ENCODE results near the gene AAK1.
"Not testable (repeated sequence)": the region's sequence is repeated elsewhere in the genome, so short reads cannot be mapped to it uniquely, and the experiment has no call there.

The AAK1 gene

DNA sequence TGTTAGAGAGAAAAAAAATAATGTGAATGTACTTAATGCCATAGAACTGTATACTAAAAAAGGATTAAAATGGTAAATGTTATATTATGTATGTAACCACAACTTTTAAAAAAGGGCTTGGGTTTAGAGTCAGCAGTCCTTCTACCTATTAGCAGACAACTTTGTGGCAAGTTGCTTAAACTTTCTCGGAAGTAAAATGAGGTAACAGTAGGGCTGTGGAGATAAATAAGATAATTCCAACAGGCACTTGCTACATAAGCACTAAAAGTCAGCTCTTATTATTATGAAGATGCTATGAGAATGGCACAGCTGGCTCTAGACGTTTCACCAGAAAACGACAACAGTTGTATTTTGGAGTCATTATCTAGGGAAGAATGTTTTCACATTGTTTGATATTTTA lies 31.3 kb downstream of the AAK1 start:
- H3K36me3 ChIP-seq (replicated peaks) = no peaks in the 10 kb centered on the region

DNA sequence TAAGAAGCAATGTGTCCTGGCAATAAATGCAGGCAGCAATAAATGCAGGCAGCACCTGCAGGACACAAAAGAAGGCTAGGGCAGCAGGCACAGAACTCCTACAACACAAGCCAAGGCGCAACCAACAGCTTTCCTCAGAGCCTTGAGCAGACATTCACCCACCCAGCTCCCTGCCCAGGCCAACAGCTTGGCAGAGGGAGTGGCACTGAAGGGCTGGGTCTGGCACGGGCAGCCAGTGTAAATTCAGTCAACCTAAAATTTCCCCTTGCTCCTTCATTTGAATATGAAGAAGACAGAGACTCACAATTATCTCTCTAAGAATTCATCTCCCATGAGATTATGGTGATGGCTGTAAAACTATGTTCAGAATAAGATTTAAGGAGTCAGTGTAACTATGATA lies 35.4 kb downstream of the AAK1 start:
- no peaks in the 10 kb centered on the region for H3K9me3 ChIP-seq
- H3K27me3 ChIP-seq (ENCODE audit: low read depth) = no peaks in the 10 kb centered on the region
- peaks cover 9% of the 10 kb centered on the region for H3K4me1 ChIP-seq
- in situ Hi-C loops (cut with MboI; ENCODE audit: low sequenced_read_pairs) = no loop called here
- no peaks in the 10 kb centered on the region for H3K36me3 ChIP-seq (replicated peaks)
- no peak overlapping the region for H3K4me3 ChIP-seq
- no peak for DNase-seq (ENCODE audit: low spot score in 2 of 2)

More for the DNA sequence above, 31.3 kb downstream of the AAK1 start:
- Histone ChIP-seq H3K27me3 (ENCODE audit: low read depth) (no peaks in the 10 kb centered on the region), H3K4me1 (peaks cover 9% of the 10 kb centered on the region), H3K9me3 (no peaks in the 10 kb centered on the region), H3K4me3 (no peak overlapping the region)
- in situ Hi-C loops (cut with MboI; ENCODE audit: low sequenced_read_pairs) = no loop called here
- no peak for DNase-seq (ENCODE audit: low spot score in 2 of 2)

DNA sequence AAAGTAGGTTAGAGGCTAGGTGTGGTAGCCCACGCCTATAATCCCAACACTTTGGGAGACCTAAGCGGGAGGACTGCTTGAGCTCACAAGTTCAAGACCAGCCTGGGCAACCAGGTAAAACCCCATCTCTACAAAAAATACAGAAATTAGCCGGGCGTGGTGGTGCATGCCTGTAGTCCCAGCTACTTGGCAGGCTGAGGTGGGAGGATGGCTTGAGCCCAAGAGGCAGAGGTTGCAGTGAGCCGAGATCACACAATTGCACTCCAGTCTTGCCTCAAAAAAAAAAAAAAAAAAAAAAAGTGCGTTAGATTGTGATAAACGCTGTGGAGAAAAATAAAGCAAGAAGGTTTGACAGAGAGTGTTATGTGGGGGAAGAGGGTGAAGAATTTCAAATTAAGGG lies 36.8 kb downstream of the AAK1 start:
- in situ Hi-C loops (cut with MboI; ENCODE audit: low sequenced_read_pairs); H3K27me3 ChIP-seq (ENCODE audit: low read depth); H3K36me3 ChIP-seq (replicated peaks); DNase-seq (ENCODE audit: low spot score in 2 of 2); H3K4me1 ChIP-seq; H3K4me3 ChIP-seq; H3K9me3 ChIP-seq: not testable (repeated sequence)

DNA sequence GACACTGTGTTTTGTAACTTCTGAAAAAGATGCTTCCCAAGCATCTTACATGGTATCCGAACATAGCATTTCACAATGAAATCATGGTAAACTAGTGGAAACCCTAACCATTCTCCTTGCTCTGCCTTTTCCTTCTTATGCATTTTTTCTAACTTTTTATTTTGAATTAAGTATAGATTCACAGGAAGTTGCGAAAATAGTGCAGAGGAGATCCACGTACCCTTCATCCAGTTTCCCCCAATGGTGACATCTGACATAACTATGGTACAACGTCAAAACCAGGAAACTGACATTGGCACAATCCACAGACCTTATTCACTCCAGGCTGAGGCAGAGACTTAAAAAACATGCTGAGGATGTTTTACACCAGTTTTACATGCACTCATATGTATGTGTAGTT lies 38.3 kb downstream of the AAK1 start:
- H3K9me3 ChIP-seq = no peaks in the 10 kb centered on the region
- no peak overlapping the region for H3K4me3 ChIP-seq
- H3K4me1 ChIP-seq = peaks cover 9% of the 10 kb centered on the region
- H3K27me3 ChIP-seq (ENCODE audit: low read depth) = no peaks in the 10 kb centered on the region
- no peak for DNase-seq (ENCODE audit: low spot score in 2 of 2)
- in situ Hi-C loops (cut with MboI; ENCODE audit: low sequenced_read_pairs) = no loop called here
- no peaks in the 10 kb centered on the region for H3K36me3 ChIP-seq (replicated peaks)

DNA sequence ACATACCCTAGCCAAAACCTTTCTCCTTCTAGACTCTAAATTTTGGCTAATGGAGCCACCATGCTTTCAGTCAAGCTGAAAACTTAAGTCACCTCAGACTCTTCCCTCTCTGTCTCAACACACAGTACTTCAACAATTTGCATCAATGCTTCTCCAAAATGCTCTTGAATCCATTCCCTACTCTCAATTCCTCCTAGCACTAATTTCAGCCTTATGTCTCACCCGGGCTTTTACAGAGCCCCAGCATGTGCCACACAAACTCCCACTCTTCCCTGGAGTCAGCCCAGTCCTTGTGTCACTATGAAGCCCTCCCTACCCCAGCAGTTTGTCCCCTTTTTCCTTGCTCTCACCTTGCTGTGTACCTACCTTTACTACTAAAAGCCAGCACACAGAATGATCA lies 38.7 kb downstream of the AAK1 start:
- peaks cover 9% of the 10 kb centered on the region for H3K4me1 ChIP-seq
- in situ Hi-C loops (cut with MboI; ENCODE audit: low sequenced_read_pairs) = no loop called here
- H3K27me3 ChIP-seq (ENCODE audit: low read depth) = no peaks in the 10 kb centered on the region
- no peak for DNase-seq (ENCODE audit: low spot score in 2 of 2)
- H3K36me3 ChIP-seq (replicated peaks) = no peaks in the 10 kb centered on the region
- H3K4me3 ChIP-seq = no peak overlapping the region
- no peaks in the 10 kb centered on the region for H3K9me3 ChIP-seq

DNA sequence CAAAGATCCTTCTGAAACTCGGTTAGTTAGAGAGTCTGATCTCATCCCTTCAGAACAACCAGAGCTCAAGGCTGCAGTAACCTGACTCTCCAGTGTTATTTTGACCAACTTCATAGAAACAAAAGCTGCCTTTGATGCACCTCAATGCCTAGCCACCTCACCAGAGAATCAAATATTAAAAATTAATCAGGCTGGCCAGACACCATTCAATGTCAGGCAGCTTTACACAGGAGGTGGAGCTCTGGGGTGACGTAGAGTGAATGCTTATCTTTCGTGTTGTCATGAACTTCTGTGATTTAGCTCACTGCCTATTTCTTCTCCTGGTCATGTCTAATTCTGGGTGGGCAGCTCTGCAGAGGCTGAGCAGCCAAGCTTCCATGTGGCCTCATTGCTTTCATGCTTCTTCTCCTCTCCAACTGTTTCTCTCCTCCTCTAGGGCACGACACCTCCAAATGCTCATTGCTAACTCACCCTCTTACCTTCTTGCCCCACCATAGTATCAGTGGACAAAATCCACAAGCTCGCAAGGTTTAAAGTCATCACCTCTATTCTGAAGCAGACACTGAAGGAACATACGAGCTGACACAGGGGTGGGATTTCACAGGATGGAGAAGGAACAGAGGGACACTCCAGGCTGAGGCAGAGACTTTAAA lies 39.4 kb downstream of the AAK1 start:
- no peaks in the 10 kb centered on the region for H3K9me3 ChIP-seq
- no peak for DNase-seq (ENCODE audit: low spot score in 2 of 2)
- H3K4me1 ChIP-seq = peaks cover 9% of the 10 kb centered on the region
- H3K27me3 ChIP-seq (ENCODE audit: low read depth) = no peaks in the 10 kb centered on the region
- in situ Hi-C loops (cut with MboI; ENCODE audit: low sequenced_read_pairs) = no loop called here
- no peaks in the 10 kb centered on the region for H3K36me3 ChIP-seq (replicated peaks)
- H3K4me3 ChIP-seq = no peak overlapping the region

DNA sequence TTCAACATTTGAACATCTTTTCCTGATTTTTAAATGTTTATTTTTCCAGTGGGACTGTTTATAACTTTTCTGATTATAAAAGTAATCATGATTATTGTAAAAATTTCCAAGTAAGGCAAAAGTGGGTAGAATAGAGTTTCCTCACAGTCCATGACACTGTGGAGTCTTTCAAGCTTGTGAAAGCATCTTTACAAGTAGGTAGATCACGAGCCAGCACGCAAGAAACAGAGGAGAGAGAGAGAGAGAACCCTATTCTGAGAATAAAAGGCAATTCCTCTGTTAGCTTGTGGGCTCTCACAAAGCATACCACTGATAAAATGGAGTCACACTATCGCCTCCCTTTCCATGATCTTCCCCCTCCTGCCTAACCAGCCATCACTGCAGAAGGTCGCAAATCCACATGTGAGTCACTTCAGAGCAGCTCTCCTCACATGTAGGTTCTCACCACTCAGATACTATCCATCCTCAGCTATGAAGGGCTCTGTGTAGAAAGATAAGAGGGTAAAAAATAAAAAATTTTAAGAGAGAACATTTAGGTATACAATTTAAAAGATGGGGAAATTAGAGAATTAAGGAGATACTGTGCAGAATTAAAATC lies 40.3 kb downstream of the AAK1 start:
- Histone ChIP-seq H3K4me3 (no peak overlapping the region), H3K9me3 (no peaks in the 10 kb centered on the region), H3K27me3 (ENCODE audit: low read depth) (no peaks in the 10 kb centered on the region), H3K4me1 (peaks cover 2% of the 10 kb centered on the region), H3K36me3 (replicated peaks) (no peaks in the 10 kb centered on the region)
- in situ Hi-C loops (cut with MboI; ENCODE audit: low sequenced_read_pairs) = no loop called here
- DNase-seq (ENCODE audit: low spot score in 2 of 2) = no peak

DNA sequence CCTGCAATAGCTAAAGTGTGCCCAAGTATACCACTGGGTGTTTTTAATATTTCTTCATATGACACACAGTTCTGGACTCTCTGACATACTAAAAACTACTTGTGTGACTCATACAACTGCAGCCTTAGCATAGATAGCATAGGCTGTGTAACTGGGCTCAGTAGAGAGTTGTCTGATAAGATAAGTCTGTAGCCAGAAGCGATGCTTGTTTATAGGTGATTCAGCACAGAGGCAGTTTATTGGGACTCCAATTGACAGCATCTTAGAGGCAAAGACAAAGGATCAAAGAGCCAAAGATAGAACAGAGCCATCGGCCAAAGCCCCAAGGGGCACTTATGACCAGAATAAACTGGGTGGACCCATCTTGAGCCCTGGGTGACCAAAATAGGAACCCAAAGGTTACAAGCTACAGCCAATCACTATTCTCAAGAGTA lies 42.3 kb downstream of the AAK1 start:
- Histone ChIP-seq H3K9me3 (no peaks in the 10 kb centered on the region), H3K4me3 (no peak overlapping the region), H3K27me3 (ENCODE audit: low read depth) (no peaks in the 10 kb centered on the region), H3K4me1 (no peaks in the 10 kb centered on the region), H3K36me3 (replicated peaks) (no peaks in the 10 kb centered on the region)
- DNase-seq (ENCODE audit: low spot score in 2 of 2) = no peak
- in situ Hi-C loops (cut with MboI; ENCODE audit: low sequenced_read_pairs) = no loop called here

DNA sequence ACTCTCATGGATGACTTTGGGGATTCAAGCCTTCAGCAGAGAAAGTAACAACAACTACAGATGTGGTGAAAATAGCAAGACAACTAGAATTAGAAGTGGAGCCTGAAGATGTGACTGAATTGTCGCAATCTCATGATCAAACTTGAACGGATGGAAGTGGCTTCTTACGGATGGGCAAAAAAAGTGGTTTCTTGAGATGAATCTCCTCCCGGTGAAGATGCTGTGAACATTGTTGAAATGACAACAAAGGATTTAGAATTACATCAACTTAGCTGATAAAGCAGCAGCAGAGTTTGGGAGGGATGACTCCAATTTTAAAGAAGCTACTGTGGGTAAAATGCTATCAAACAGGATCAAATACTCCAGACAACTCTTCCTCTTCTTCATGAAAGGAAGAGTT lies 43.1 kb downstream of the AAK1 start:
- in situ Hi-C loops (cut with MboI; ENCODE audit: low sequenced_read_pairs) = no loop called here
- H3K27me3 ChIP-seq (ENCODE audit: low read depth) = no peaks in the 10 kb centered on the region
- H3K9me3 ChIP-seq = no peaks in the 10 kb centered on the region
- DNase-seq (ENCODE audit: low spot score in 2 of 2) = no peak
- no peaks in the 10 kb centered on the region for H3K36me3 ChIP-seq (replicated peaks)
- H3K4me1 ChIP-seq = no peaks in the 10 kb centered on the region
- no peak overlapping the region for H3K4me3 ChIP-seq

DNA sequence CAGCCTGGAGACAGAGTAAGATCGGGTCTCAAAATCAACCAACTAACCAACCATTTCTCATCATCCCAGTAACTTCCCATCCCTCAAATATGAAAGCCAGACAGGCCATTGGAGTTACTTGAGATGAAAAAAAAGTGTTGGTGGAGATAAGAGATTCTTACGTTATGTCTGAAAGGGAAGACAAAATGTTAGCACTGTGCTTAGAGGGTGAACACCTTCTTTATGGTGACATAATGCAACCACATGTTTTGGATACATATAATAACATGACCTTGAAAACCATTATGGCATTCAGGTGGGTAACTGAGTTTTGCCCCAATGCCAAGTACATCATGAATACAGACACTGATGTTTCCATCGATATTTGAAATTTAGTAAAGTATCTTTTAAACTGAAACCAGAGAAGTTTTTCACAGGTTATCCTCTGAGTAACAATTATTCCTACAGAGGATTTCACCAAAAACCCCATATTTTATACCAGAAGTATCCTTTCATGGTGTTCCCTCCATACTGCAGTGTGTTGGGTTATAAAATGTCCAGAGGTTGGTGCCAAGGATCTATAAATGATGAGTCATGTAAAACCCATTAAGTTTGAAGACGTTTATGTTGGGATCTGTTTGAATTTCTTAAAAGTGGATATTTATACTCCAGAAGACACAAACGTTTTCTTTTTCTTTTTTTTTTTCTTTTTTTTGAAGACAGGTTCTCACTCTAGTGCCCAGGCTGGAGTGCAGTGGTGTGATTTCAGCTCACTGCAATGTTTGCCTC lies 45.5 kb downstream of the AAK1 start:
- in situ Hi-C loops (cut with MboI; ENCODE audit: low sequenced_read_pairs) = no loop called here
- H3K27me3 ChIP-seq (ENCODE audit: low read depth) = no peaks in the 10 kb centered on the region
- no peak for DNase-seq (ENCODE audit: low spot score in 2 of 2)
- H3K4me1 ChIP-seq = no peaks in the 10 kb centered on the region
- no peaks in the 10 kb centered on the region for H3K9me3 ChIP-seq
- no peak overlapping the region for H3K4me3 ChIP-seq
- no peaks in the 10 kb centered on the region for H3K36me3 ChIP-seq (replicated peaks)

DNA sequence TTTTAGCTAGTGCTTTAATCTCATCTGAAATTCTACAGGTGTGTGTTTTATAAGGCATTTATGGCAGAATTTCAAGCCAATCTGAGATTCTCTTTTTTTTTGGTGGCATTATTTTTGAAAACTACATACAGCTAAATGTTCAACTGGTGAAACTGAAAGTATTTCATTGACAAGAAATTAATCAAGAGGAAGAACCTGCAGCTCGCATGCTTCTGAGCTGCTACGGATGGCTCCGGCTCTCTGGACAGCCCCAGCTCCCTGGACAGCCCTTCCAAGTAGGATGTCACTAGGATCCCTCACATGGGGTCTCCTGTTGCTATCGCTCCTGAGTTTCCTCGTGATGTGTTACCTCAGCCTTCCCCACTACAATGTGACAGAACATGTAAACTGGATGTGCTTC lies 46.4 kb downstream of the AAK1 start:
- no peak overlapping the region for H3K4me3 ChIP-seq
- no peak for DNase-seq (ENCODE audit: low spot score in 2 of 2)
- H3K4me1 ChIP-seq = no peaks in the 10 kb centered on the region
- no peaks in the 10 kb centered on the region for H3K36me3 ChIP-seq (replicated peaks)
- H3K9me3 ChIP-seq = no peaks in the 10 kb centered on the region
- in situ Hi-C loops (cut with MboI; ENCODE audit: low sequenced_read_pairs) = no loop called here
- H3K27me3 ChIP-seq (ENCODE audit: low read depth) = no peaks in the 10 kb centered on the region

DNA sequence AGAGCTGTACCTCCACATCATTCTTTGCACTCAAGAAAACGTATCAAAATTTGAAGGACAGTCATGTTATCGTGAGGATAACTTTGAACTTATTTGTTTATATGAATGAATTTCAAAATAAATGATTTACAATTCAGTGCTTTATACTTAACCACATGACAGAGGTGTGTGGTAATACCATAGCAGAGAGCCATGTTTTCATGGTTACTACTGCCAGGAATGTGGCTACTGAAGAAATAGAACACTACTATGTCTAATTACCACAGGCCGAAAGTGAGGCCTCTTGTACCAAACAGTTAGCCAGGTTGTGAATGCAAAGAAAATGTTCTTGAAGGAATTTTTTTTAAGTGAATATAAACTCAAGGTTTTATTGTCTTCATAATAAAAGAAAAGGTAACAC lies 49.2 kb downstream of the AAK1 start:
- Histone ChIP-seq H3K4me1 (no peaks in the 10 kb centered on the region), H3K4me3 (no peak overlapping the region), H3K27me3 (ENCODE audit: low read depth) (no peaks in the 10 kb centered on the region), H3K9me3 (no peaks in the 10 kb centered on the region), H3K36me3 (replicated peaks) (no peaks in the 10 kb centered on the region)
- in situ Hi-C loops (cut with MboI; ENCODE audit: low sequenced_read_pairs) = no loop called here
- no peak for DNase-seq (ENCODE audit: low spot score in 2 of 2)

DNA sequence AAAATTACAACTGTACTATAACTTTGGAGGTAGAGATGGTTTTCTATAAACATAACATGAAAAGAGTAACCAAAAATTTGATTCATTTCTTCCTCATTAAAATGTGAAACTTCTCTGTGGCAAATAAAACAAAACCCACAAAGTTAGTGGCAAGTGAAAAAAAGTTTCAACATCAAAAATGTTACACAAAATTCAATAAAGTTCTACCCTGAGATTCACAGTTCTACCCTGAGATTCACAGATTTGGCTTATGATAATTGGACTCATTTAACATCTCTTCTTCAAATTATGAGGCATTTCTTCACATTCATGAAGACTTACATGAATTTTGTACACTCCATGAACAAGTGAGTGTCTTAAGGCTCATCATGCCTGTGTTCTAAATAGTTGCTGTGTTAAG lies 51.0 kb downstream of the AAK1 start:
- DNase-seq (ENCODE audit: low spot score in 2 of 2) = no peak
- no peaks in the 10 kb centered on the region for H3K36me3 ChIP-seq (replicated peaks)
- no peak overlapping the region for H3K4me3 ChIP-seq
- no peaks in the 10 kb centered on the region for H3K27me3 ChIP-seq (ENCODE audit: low read depth)
- in situ Hi-C loops (cut with MboI; ENCODE audit: low sequenced_read_pairs) = no loop called here
- no peaks in the 10 kb centered on the region for H3K9me3 ChIP-seq
- H3K4me1 ChIP-seq = no peaks in the 10 kb centered on the region

DNA sequence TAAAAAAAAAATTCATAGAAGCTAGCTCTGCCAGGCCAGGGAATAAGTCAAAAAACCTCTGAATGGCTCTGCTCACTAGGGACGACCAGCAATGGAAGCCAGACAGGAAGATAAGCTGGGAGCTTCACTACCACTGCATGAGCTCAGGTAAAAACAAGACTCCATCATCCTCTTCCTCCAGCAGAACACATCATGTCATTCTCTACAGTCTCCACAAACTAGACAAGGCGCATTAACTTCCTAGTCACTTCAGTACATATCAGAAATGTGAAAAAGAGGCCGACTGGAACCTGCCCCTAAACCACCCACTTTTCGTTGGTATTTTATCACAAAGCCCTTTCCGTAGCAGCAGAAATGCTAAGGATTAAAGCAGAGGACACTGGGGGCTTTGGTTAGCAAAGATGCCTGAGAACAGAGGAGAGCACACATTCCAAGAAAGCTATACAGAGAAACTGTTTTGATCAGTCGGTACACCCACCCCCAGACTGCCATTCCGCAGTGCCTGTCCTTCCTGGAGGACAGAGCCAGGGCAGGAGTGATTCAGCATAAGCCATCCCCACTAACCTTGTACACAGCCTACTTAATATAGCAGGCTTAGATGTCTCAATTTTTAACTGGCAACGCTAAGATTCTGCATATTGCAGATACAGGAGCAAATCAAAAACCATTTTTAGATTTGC lies 53.4 kb downstream of the AAK1 start:
- H3K36me3 ChIP-seq (replicated peaks) = no peaks in the 10 kb centered on the region
- no peak for DNase-seq (ENCODE audit: low spot score in 2 of 2)
- H3K4me1 ChIP-seq = peaks cover 17% of the 10 kb centered on the region
- in situ Hi-C loops (cut with MboI; ENCODE audit: low sequenced_read_pairs) = no loop called here
- no peak overlapping the region for H3K4me3 ChIP-seq
- H3K9me3 ChIP-seq = no peaks in the 10 kb centered on the region
- H3K27me3 ChIP-seq (ENCODE audit: low read depth) = no peaks in the 10 kb centered on the region

Data from HAP-1 (cell line).